Right atrium auricular region (tissue), 2 donors: ENCODE results near the gene KAZN. TPM values are rescaled to one million over a fixed set of nuclear protein-coding genes. Genes with fewer than 3 reads are reported as not detected.

Source experiments
- DNase-seq: peaks from one replicate; pipeline ENCODE4 v3.0.0-alpha.2; 2019; ENCODE audit warnings: low spot score
- H3K27ac ChIP-seq, 2 donors: fragments of 200-600 bp; sonication (generic); 1 replicate in 1 of 2; 2 replicates in 1 of 2; pipeline ENCODE4 v1.5.1; 2016 to 2019
- H3K27me3 ChIP-seq, 2 donors: fragments of 200-600 bp; sonication (generic); one replicate each; pipeline versions ENCODE4 v1.5.1 to v1.6.0; 2017 to 2019
- H3K36me3 ChIP-seq: fragments of 200-600 bp; sonication (generic); one replicate; pipeline ENCODE4 v1.5.1; 2016
- H3K4me1 ChIP-seq, 2 donors: fragments of 200-600 bp; sonication (generic); one replicate each; pipeline versions ENCODE4 v1.5.1 to v1.6.0; 2017 to 2019
- H3K4me3 ChIP-seq, 2 donors: fragments of 200-600 bp; sonication (generic); 1 replicate in 1 of 2; 2 replicates in 1 of 2; pipeline ENCODE4 v1.5.1; 2017 to 2019; ENCODE audit warnings: mild to moderate bottlenecking in 1 of 2, moderate library complexity in 1 of 2
- H3K9me3 ChIP-seq, 2 donors: fragments of 200-600 bp; sonication (generic); one replicate each; pipeline ENCODE4 v1.5.1; 2019
- CTCF ChIP-seq, 2 donors: fragments of 200-600 bp; sonication (generic); IDR thresholded peaks; one replicate each; pipeline ENCODE4 v1.5.1; 2019; ENCODE audit warnings: antibody characterized with exemption in 2 of 2
- total RNA-seq, 2 donors: library from RNA; depleted of rRNA; stranded (reverse); fragments of >200 nt; gene quantifications; one replicate each; pipeline ENCODE4 v1.1.0, GENCODE V29; 2016

Gene KAZN
- total RNA-seq, 2 donors from 2014 or later = 3.9 to 6.8 TPM

- no peak overlapping the region for H3K4me3 ChIP-seq
- DNase-seq = no peak
- H3K36me3 ChIP-seq = no peaks in the 10 kb centered on the region
- H3K27me3 ChIP-seq = no peaks in the 10 kb centered on the region
- no peaks in the 10 kb centered on the region for H3K4me1 ChIP-seq
- no peak for TF ChIP-seq CTCF (IDR thresholded peaks at IDR 0.05)
- H3K27ac ChIP-seq = no peak overlapping the region
- no peaks in the 10 kb centered on the region for H3K9me3 ChIP-seq
Measured at GRCh38 chr1:14800014-14800413, 201.5 kb downstream of the KAZN start.

GRCh38 chr1:14800500-14801076, 202.1 kb downstream of the KAZN start:
- H3K4me3 ChIP-seq = no peak overlapping the region
- H3K4me1 ChIP-seq = no peaks in the 10 kb centered on the region
- no peak for TF ChIP-seq CTCF (IDR thresholded peaks at IDR 0.05)
- no peaks in the 10 kb centered on the region for H3K36me3 ChIP-seq
- H3K27me3 ChIP-seq = no peaks in the 10 kb centered on the region
- no peak for DNase-seq
- no peak overlapping the region for H3K27ac ChIP-seq
- no peaks in the 10 kb centered on the region for H3K9me3 ChIP-seq

GRCh38 chr1:14803002-14803789, 204.7 kb downstream of the KAZN start:
- Histone ChIP-seq H3K4me3 (no peak overlapping the region), H3K27ac (no peak overlapping the region), H3K4me1 (no peaks in the 10 kb centered on the region), H3K27me3 (no peaks in the 10 kb centered on the region), H3K9me3 (peaks cover 0 to 25% of the 10 kb centered on the region in 2 donors), H3K36me3 (no peaks in the 10 kb centered on the region)
- DNase-seq = no peak
- TF ChIP-seq CTCF (IDR thresholded peaks at IDR 0.05) = no peak

GRCh38 chr1:14804626-14805025, 206.1 kb downstream of the KAZN start:
- H3K36me3 ChIP-seq = no peaks in the 10 kb centered on the region
- TF ChIP-seq CTCF (IDR thresholded peaks at IDR 0.05) = no peak
- no peak overlapping the region for H3K27ac ChIP-seq
- H3K27me3 ChIP-seq = no peaks in the 10 kb centered on the region
- DNase-seq = no peak
- no peaks in the 10 kb centered on the region for H3K4me1 ChIP-seq
- H3K4me3 ChIP-seq = no peak overlapping the region
- peaks cover 0 to 32% of the 10 kb centered on the region in 2 donors for H3K9me3 ChIP-seq

GRCh38 chr1:14806772-14807171, 208.3 kb downstream of the KAZN start:
- H3K27ac ChIP-seq = no peak overlapping the region

More at GRCh38 chr1:14806772-14807171, 208.3 kb downstream of the KAZN start:
- Histone ChIP-seq H3K36me3 (no peaks in the 10 kb centered on the region), H3K4me3 (no peak overlapping the region), H3K27me3 (no peaks in the 10 kb centered on the region), H3K4me1 (no peaks in the 10 kb centered on the region), H3K9me3 (peaks cover 0 to 32% of the 10 kb centered on the region in 2 donors)
- DNase-seq = no peak
- TF ChIP-seq CTCF (IDR thresholded peaks at IDR 0.05) = no peak
